HG02840 (cell line): ENCODE data around the gene LRP5.

Experiments used
- ATAC-seq: cut with Tn5 transposase; IDR thresholded peaks from one replicate; pipeline ENCODE4 v1.9.1; 2021; ENCODE audit warnings: mild to moderate bottlenecking, moderate library complexity, moderate number of reproducible peaks; ENCODE audit not compliant: unreplicated experiment, low FRiP score

LRP5 gene

GRCh38 chr11:68479390-68479789 is 167.0 kb downstream of the LRP5 start:
- ATAC-seq, result no peak

- ATAC-seq, result no peak
These were observed 167.8 kb downstream of the LRP5 start for GRCh38 chr11:68480193-68480592.

- no peak for ATAC-seq
These were observed 168.6 kb downstream of the LRP5 start for GRCh38 chr11:68480852-68481510.

GRCh38 chr11:68481579-68482240 is 169.3 kb downstream of the LRP5 start:
- ATAC-seq, result no peak

- ATAC-seq, result no peak
These were observed 176.2 kb downstream of the LRP5 start for GRCh38 chr11:68488623-68489022.

GRCh38 chr11:68495220-68495729 is 182.9 kb downstream of the LRP5 start:
- ATAC-seq, result no peak

- ATAC-seq, result no peak
These were observed 183.5 kb downstream of the LRP5 start for GRCh38 chr11:68495872-68496271.

GRCh38 chr11:68497761-68498160 is 185.4 kb downstream of the LRP5 start:
- no peak for ATAC-seq

- ATAC-seq, result no peak
These were observed 185.9 kb downstream of the LRP5 start for GRCh38 chr11:68498321-68498720.
